GM15510 (cell line): Measurements from ENCODE around the gene ACOX2.

Experiments
- POLR2A ChIP-seq: IDR thresholded peaks from 3 replicates; pipeline ENCODE4 v1.6.1; 2011; ENCODE audit warnings: borderline replicate concordance; ENCODE audit not compliant: insufficient read length; ENCODE audit errors: extremely low read depth

Gene ACOX2

DNA sequence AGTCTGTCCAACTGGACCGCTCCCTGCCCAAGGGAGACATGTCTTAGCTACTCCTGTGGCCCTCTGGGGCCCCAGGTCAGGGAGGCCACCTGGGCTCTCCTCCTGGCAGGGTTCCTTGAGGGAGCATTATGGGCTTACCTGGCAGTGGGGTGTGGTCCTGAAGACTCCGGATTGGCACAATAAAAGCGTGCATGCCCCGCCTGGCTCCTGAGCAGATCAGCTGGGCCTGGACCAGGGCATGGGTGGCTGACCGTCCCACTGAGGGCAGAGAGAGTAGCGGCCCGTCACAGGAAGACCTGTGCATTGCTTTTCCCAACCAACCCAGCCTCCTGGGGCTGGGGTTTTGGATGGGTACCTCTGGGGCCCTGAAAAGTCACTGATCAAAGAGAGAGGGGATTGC lies 5.4 kb downstream of the ACOX2 start:
- TF ChIP-seq POLR2A = no peak

- no peak for TF ChIP-seq POLR2A
Observed at GRCh38 chr3:58530354-58530865, 6.6 kb downstream of the ACOX2 start.

DNA sequence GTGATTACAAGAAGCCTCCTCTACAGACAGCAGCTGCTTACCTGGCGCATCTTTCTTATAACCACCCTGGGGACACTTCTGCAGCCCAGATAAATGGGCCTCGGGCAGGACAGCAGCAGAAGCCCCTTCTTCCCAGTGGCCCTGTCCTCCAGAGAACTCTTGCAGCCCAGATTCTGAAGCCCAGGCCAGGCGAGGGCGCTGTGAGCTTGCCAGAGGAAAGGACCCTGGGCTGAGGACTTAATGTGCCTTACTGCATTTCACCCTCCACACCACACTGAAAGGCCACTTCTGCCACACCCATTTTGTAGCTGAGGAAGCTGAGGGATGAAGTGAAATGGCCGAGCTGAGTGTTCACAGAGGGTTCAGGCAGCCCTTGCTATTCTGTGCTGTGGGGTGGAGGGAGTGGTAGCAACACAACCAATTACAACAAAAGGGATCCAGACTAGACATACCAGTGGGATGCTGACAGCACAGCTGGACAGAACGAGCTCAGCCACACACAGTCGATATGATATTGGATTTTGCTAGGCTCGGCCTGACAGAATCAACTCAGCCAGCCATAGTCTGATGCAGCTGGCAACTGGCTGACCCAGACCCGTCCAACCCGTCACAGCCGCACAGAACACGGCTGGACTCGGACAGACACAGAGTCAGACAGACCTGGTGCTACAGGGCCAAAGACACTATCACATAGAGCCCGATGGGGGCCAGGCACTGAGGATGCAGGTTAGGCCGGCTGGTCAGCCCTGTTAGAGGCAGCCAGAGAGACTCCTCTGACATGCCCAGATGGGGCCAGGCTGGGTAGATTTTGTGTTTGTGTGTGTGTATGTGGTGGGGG lies 7.3 kb downstream of the ACOX2 start:
- no peak for TF ChIP-seq POLR2A

GRCh38 chr3:58528629-58529028 lies 8.4 kb downstream of the ACOX2 start:
- no peak for TF ChIP-seq POLR2A

- no peak for TF ChIP-seq POLR2A
Observed at GRCh38 chr3:58526515-58526957, 10.5 kb downstream of the ACOX2 start.

- no peak for TF ChIP-seq POLR2A
Observed at GRCh38 chr3:58524326-58524888, 12.6 kb downstream of the ACOX2 start.

GRCh38 chr3:58522759-58523425 lies 14.1 kb downstream of the ACOX2 start:
- TF ChIP-seq POLR2A = no peak

GRCh38 chr3:58521917-58522631 lies 14.9 kb downstream of the ACOX2 start:
- no peak for TF ChIP-seq POLR2A

GRCh38 chr3:58521336-58521670 lies 15.7 kb downstream of the ACOX2 start:
- no peak for TF ChIP-seq POLR2A

DNA sequence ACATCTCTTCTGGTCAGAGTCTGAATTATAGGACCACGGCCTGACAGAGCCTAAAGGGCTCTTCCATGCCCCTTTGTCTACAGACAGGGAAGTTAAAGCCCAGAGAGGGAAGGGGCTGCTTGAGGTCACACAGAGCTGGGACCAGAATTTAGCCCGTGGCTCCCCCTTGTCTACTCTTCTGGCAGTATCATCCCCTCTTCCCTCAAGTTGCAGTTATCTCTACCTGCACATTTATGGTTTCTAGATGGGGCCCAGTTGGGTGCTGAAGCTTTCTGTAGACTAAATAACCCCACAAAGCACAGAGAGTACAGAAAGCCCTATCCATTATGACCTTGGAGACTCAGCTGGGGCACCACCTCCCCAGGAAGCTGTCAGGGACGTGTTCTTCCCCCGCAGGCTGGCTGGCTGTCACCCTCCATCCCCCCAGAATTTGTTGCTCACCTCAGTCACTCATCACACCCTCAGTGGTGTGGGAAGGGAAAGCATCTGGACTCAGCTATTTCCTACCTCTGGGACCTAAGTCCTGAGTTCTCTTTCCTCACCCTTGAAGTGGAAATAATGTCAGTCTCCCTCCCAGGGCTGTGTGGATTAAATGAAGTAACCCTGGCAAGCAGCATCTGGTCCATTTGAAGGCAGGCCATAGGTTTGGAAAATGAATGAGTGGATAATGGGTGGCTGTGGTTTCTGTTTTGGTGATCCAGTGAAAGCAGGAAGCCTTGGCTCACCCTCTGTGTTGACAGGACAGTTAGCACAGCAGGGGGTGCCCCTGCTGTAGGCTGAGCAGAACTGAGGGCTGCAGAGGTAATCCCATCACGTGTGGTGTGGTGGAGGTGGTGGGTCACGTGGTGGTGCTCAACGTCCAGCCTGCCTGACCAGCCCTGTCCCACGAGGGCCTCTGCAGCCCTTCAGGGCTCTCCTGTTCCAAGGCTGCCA lies 16.3 kb downstream of the ACOX2 start:
- TF ChIP-seq POLR2A = no peak

- no peak for TF ChIP-seq POLR2A
Observed at GRCh38 chr3:58519668-58520402, 17.2 kb downstream of the ACOX2 start.

DNA sequence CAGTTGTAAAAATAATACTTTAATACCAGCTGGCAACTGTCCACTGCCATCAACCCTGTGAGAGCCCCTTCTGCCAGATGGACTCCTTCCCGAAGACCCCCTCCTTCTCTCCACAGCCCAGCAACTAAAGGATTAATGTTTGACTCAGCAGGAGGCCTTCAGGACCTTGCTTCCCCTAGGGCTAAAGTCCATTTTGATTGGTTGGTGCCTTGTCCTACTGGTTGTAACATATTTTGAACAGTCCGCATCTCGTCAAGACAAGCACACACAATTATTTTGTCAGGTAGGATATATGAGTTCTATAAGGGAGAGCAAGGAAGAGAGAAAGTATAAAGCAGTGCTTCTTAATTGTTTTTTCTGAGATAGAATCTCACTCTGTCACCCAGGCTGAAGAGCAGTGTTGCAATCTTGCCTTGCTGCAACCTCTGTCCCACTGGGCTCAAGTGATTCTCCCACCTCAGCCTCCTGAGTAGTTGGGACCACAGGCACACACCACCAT lies 18.6 kb downstream of the ACOX2 start:
- no peak for TF ChIP-seq POLR2A

DNA sequence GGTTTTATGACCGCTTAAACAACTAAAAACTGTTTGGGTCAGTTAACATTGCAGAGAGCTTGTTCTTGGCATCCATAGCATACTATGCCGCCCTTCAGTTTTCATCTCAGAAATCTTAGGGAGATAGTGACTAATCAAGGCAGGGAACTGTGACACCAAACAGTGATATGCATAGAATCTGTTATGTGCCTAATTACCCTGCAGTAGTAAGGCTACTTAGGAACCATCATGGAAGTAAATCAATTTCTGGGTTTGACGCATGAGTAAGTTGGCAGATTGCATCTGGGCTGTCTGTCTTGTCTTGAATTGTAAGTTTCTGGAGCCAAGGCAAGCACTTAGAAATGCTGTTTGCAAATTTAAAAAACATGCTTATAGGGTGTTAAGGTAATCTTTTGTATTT lies 22.6 kb downstream of the ACOX2 start:
- no peak for TF ChIP-seq POLR2A
